ENCODE results near the gene IQGAP2.

The IQGAP2 gene

GRCh38 chr5:76476474-76477038, 73.5 kb downstream of the IQGAP2 start:
- no peak for DNase-seq (ENCODE audit: low spot score)

DNA sequence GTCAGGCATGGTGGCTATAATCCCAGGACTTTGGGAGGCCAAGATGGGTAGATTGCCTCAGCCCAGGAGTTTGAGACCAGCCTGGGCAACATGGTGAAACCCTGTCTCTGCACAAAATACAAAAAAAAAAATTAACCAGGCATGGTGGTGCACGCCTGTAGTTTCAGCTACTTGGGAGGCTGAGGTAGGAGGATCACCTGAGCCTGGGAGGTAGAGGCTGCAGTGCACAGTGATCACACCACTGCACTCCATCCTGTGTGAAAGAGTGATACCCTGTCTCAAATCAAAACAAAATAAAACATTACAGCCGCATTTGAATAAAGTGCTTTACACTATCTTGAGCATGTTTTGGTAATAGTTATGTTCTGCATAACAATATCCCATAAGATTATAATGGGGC, 74.0 kb downstream of the IQGAP2 start:
- no peak for DNase-seq (ENCODE audit: low spot score)

- DNase-seq (ENCODE audit: low spot score): no peak
Measured at GRCh38 chr5:76477571-76477970, 74.5 kb downstream of the IQGAP2 start.

GRCh38 chr5:76479281-76479680, 76.2 kb downstream of the IQGAP2 start:
- DNase-seq (ENCODE audit: low spot score): no peak

- peak; percentile 40 for DNase-seq (ENCODE audit: low spot score)
Measured at GRCh38 chr5:76479973-76480667, 77.0 kb downstream of the IQGAP2 start.

GRCh38 chr5:76482984-76483383, 79.9 kb downstream of the IQGAP2 start:
- DNase-seq (ENCODE audit: low spot score): no peak

- DNase-seq (ENCODE audit: low spot score): no peak
Measured at GRCh38 chr5:76483433-76483832, 80.3 kb downstream of the IQGAP2 start.

DNA sequence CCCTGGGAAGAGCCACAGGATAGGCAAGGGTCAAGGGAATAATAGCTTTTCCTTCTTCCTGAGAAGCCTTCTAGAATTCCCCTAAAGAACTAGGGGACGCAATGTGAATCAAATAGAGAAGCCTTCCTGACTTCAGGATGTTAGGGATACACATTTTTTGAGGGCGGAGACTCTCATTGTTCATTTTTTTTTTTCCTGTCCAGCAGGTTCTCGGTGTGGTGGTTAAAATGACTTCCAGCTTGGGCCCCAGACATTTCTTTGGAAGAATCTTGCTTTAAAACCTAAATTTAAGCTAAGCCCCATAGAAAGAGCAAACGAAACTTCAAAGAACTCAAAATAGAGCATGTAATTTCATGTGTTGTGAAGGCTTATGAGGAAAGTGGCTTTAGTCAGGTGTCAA, 80.8 kb downstream of the IQGAP2 start:
- no peak for DNase-seq (ENCODE audit: low spot score)

GRCh38 chr5:76485511-76485910, 82.4 kb downstream of the IQGAP2 start:
- no peak for DNase-seq (ENCODE audit: low spot score)

DNA sequence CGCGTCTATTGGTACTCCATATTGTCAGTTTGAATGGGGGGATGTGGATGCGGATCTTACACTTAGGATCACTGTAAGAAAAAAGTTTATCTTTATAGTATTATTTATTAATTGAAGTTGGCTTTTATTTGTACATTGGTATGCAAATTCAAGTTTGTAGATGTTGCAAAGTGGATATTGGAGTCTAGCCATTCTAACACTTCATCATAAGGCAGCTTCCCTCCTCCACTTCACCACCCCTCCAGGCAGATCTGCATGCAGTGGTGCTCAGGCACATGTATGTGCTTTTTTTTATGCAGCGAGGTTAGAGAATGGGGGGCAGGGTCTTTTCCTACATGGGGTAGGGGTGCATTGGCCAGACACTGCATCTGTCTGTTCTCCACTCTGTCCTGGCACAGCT, 84.3 kb downstream of the IQGAP2 start:
- DNase-seq (ENCODE audit: low spot score): no peak

DNA sequence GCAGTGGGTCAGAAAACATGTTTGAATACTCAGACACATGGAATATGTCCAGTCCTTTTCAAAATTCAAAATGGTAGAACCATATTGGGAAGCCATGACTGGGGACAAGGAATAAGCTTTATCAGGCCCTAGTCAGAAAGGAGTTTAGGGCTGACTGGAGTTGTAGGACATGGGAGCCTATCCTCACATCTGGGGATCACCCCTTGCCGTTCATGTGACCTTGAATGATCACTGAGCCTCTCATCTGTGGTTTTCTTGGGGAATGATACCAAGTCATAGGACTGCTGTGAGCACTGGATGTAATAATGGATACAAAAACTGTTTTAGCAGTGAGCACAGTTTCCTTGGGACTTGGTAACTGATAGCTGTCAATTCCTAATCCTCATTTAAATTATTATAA, 84.7 kb downstream of the IQGAP2 start:
- no peak for DNase-seq (ENCODE audit: low spot score)

DNA sequence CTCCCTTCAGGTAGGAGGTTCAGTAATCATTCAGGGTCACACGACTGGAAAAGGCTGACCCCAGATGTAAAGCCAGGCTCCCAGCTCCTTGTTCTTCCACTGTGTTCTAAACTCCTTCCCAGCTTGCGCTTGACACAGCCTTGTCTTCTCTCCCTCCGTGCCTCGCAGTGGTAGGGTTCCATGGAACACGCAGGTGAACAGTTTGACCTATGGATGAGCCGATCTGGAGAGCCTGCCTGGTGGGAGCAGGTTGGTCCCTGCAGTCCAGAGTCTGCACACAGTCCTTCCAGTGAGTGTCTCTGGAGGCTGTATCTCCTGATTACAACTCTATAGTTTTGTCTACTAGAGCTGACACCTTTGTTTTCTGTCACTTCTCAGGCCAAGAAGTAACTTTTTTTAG, 85.9 kb downstream of the IQGAP2 start:
- DNase-seq (ENCODE audit: low spot score): no peak

- DNase-seq (ENCODE audit: low spot score): no peak
Measured at GRCh38 chr5:76489877-76490688, 87.0 kb downstream of the IQGAP2 start.

DNA sequence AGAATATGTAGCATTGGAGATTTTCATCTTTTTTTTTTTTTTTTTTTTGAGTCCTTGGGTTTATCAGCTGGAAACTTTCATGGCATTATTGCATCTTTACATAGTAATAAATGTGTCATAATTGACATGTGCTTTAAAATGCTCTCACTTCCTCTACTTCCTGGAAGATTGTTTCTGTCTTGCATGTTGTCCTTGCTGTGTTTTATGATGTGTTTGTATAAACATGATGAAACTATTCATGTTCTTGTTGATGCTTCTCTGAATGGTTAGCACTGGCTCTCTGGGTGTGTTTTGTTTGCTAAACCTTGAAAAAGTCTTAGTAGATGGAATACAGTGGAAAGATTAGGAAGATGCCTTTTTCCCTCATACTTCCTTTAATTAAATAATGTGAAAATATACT, 87.9 kb downstream of the IQGAP2 start:
- DNase-seq (ENCODE audit: low spot score): no peak

GRCh38 chr5:76492819-76493189, 89.7 kb downstream of the IQGAP2 start:
- no peak for DNase-seq (ENCODE audit: low spot score)

- no peak for DNase-seq (ENCODE audit: low spot score)
Measured at GRCh38 chr5:76493190-76493837, 90.2 kb downstream of the IQGAP2 start.

GRCh38 chr5:76494201-76494600, 91.1 kb downstream of the IQGAP2 start:
- DNase-seq (ENCODE audit: low spot score): no peak

DNA sequence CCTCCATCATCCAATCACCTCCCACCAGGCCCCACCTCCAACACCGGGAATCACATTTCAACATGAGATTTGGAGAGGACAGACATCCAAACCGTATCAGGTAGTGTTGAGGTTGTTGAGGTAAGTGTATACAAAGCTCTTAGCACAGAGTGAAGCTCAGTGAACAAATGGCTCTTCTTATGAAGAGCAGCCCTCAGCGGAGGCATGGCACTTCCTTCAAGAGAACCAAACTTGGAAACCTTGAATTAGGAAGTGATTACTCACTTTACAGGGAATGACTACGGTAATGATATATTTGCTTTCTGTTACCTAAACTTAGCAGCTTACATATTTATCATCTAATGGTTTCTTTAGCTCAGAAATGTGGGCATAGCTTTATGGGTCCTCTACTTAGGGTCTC, 92.8 kb downstream of the IQGAP2 start:
- DNase-seq (ENCODE audit: low spot score): no peak

- DNase-seq (ENCODE audit: low spot score): no peak
Measured at GRCh38 chr5:76497065-76497460, 94.0 kb downstream of the IQGAP2 start.

DNA sequence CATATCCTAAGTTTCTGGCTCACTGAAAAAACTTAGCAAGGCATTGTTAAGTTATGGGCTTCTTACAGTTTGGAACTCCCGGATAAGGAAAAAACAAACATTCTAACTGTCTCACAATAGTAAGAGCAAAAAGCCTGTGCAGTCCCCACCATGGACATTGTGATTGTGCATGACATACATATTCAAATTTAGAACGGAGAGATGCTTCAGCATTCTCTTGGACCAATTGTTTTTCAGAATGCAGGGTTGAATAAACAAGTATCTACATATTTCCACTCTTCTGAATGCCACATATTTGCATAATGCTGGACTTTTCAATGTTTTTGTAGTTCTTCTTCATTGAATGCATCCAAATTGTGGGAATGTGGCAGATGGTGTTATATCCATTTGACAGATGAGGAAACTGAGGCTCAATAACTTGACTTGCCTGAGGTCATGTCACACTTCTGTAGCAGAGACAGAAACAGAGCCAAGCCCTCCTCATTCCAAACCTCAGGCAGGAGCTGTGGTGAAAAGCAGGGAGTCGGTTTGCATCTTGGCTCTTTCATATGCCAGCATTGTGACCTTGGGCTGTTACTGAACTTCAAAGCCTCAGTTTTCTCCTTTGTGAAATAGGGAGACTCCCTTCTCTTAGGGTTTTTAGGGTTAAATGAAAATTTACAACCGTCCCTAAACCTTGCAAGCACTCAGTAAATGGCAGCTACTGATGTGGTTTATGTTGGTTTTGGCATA, 95.1 kb downstream of the IQGAP2 start:
- no peak for DNase-seq (ENCODE audit: low spot score)

GRCh38 chr5:76499507-76500161, 96.5 kb downstream of the IQGAP2 start:
- DNase-seq (ENCODE audit: low spot score): no peak

All from hematopoietic multipotent progenitor cell treated with erythropoietin and hydrocortisone succinate and interleukin-3 and kit ligand, for 17 days (in vitro differentiated cells).